Brain microvascular endothelial cell (primary cell): ENCODE results near the gene ZNF132.
A peak's percentile ranks its signal among the peaks of the same experiment; 100 is the strongest.
"Not testable (repeated sequence)": the region's sequence is repeated elsewhere in the genome, so short reads cannot be mapped to it uniquely, and the experiment has no call there.

ENCODE experiments used
- DNase-seq: peaks from one replicate; pipeline ENCODE4 v3.0.0-alpha.2; 2020
- H3K27ac ChIP-seq: fragments of 250-450 bp; sonication (Bioruptor Pico); 2 replicates; pipeline ENCODE4 v1.5.1; 2020; ENCODE audit warnings: mild to moderate bottlenecking, moderate library complexity
- H3K27me3 ChIP-seq: fragments of 250-450 bp; sonication (Bioruptor Pico); replicated peaks from 2 replicates; pipeline ENCODE4 v1.5.1; 2020; ENCODE audit warnings: mild to moderate bottlenecking
- H3K36me3 ChIP-seq: fragments of 250-450 bp; sonication (Bioruptor Pico); replicated peaks from 2 replicates; pipeline ENCODE4 v1.5.1; 2020; ENCODE audit warnings: mild to moderate bottlenecking
- H3K4me3 ChIP-seq: 2 replicates; pipeline ENCODE4 v1.5.1; 2011; ENCODE audit warnings: low read depth, mild to moderate bottlenecking, control low read depth, low read length, moderate library complexity
- CTCF ChIP-seq: IDR thresholded peaks from 2 replicates; pipeline ENCODE4 v1.5.1; 2011; ENCODE audit warnings: low read depth, mild to moderate bottlenecking, moderate library complexity, low read length, control low read depth, inconsistent platforms; ENCODE audit errors: missing control alignments
- in situ Hi-C: cut with HindIII; loops from 2 replicates; pipeline ENCODE4 v1.10.0; 2017; ENCODE audit warnings: low sequenced_read_pairs, low pct_ligation_motif_present

Gene ZNF132

GRCh38 chr19:58409010-58409790 is 30.8 kb downstream of the ZNF132 start:
- TF ChIP-seq CTCF, result peak; percentile 5
- Histone ChIP-seq H3K4me3 (peak overlapping the region; percentile 95), H3K36me3 (no peaks in the 10 kb centered on the region), H3K27me3 (no peaks in the 10 kb centered on the region), H3K27ac (peak overlapping the region; percentile 51)
- in situ Hi-C loops, result no loop called here
- no peak for DNase-seq

GRCh38 chr19:58408152-58409009 is 31.6 kb downstream of the ZNF132 start, which contains the start of gene ZNF584:
Gene ZNF584, plus strand, starts transcription at chr19:58408649. Its CDS starts 499 bp downstream, at chr19:58409148.
- Histone ChIP-seq H3K27me3 (no peaks in the 10 kb centered on the region), H3K27ac (peak within 1 kb of the TSS; percentile 51), H3K36me3 (no peaks in the 10 kb centered on the region), H3K4me3 (peak within 1 kb of the TSS; percentile 95)
- DNase-seq, result peak; percentile 91
- in situ Hi-C loops, result no loop called here
- peak; percentile 13 for TF ChIP-seq CTCF

GRCh38 chr19:58407658-58408151 is 32.2 kb downstream of the ZNF132 start:
- no peaks in the 10 kb centered on the region for H3K27me3 ChIP-seq
- in situ Hi-C loops, result no loop called here
- DNase-seq, result no peak

GRCh38 chr19:58406818-58407657 is 32.9 kb downstream of the ZNF132 start:
- H3K27me3 ChIP-seq, result no peaks in the 10 kb centered on the region
- H3K36me3 ChIP-seq, result no peaks in the 10 kb centered on the region
- in situ Hi-C loops, result no loop called here
- H3K27ac ChIP-seq, result no peak overlapping the region
- H3K4me3 ChIP-seq, result peak overlapping the region; percentile 95
- TF ChIP-seq CTCF, result peak; percentile 53
- no peak for DNase-seq

More at GRCh38 chr19:58407658-58408151, 32.2 kb downstream of the ZNF132 start:
- H3K4me3 ChIP-seq, result peak overlapping the region; percentile 95
- H3K27ac ChIP-seq, result peak overlapping the region; percentile 51
- no peak for TF ChIP-seq CTCF
- no peaks in the 10 kb centered on the region for H3K36me3 ChIP-seq

GRCh38 chr19:58403920-58404478 is 36.0 kb downstream of the ZNF132 start:
- H3K27me3 ChIP-seq, H3K4me3 ChIP-seq, in situ Hi-C loops, H3K27ac ChIP-seq, H3K36me3 ChIP-seq, DNase-seq: not testable (repeated sequence)
